GDM1 (cell line): ENCODE data around the gene CLRN1.

Experiments
- DNase-seq: peaks from one replicate; lab custom pipeline; 2025; lab: John Stamatoyannopoulos, UW

CLRN1 gene

DNA sequence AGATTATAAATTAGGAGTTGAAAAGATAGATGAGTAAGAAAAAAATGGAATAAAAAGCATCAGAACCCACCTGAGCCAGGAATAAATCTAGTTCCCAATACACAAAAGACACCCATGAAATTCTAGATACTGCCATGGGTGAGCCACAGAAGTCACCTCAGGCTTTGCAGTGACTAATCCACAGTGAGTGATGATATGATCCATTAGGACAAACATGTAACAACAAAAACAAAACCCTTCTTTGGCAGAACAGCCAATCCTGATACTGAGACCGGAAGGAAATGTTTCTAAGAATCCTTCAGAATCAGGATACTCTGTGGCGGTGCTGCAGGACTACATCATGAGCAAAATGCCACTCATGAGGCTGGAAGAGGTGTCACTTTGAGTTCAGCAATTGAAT, 52.3 kb downstream of the CLRN1 start:
- no peak for DNase-seq

DNA sequence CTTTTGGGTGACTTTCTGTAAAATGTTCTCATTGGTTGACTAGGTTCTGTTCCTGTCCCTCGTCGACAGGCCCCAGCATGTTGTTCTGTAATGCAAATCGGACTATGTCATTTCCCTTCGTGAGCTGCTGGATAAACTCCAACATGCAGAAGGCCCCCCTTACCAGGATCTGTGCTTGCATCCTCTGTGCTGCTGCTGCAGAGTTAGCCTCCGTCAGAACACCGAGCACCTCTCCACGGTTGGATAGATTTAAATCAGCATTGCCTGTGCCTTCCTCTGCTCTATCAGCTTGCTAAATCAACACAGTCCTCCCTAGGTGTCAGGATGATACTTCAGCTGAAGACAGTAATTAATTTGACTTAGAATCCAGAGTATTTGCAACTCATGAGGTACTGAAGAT, 54.6 kb downstream of the CLRN1 start:
- DNase-seq: no peak

DNA sequence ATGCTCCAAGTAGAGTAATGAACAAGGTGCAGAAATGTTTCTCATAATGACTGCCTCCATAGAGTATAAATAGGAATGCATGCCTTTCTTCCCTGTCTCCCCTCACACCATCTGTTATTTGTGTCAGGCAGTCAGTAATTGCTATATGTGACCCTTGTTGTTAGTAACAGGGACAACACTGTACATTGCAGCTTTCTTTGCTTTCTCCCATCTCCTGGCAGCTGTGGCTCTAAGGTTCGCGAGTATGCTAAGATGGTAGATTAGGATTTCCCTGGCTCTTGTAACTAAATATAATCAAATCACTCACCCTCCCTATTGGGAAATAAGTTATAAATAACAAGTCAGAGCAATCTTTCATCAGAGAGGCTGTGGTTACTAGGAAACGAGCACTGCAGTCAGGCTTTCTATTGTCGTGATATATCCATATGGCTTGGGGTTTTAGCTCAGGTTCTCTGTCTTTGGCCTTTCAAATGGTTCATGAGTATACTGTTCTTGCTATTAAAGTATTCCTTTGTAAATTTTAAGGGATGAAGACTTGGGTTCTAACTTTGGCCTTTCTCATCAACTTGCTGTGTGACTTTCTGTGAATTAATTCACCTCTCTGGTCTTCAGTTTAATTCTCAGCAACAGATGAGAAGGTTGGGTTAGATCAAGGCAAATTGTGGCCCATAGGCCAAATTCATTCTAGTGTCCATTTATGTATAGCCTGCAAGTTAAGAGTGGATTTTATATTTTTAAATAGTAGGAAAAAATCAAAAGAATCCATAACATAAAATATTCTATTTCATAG, 59.2 kb downstream of the CLRN1 start:
- DNase-seq: no peak

DNA sequence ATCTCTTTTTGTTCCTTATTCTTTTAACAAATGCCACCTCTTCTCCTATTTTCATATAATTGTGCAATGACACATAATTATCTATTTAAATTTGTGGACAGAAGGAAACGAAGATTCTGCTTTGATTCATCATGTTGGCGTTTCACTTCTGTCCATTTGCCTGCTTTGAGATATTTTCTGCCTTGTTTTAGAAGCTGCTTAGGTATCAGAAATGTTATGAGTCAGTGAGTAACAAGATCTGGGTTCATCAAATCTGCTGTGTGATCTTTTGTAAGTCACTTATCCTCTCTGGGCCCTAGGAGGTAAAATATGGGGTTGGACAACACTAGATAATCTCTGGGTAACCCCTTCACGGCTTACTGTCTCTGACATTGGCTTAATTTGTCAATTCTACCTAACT, 60.0 kb downstream of the CLRN1 start:
- no peak for DNase-seq

DNA sequence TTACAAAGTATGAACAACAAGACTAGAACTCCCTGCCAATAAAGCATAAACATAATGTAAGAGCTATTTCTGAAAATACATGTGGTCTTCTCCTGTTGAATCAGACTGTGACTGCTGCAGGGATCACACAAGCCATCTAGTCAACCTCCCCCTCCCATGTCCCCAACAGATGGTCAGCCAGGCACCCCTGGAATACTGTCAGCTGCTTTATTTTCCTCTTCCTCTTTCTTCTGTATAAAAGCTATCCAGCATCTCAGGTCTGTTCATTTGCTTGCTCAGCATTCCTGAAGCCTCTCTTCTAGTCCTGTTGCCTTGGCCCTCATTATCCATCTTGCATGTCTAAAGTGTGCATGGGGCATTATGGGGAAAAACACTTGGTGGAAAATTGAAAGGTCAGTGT, 60.8 kb downstream of the CLRN1 start:
- no peak for DNase-seq

DNA sequence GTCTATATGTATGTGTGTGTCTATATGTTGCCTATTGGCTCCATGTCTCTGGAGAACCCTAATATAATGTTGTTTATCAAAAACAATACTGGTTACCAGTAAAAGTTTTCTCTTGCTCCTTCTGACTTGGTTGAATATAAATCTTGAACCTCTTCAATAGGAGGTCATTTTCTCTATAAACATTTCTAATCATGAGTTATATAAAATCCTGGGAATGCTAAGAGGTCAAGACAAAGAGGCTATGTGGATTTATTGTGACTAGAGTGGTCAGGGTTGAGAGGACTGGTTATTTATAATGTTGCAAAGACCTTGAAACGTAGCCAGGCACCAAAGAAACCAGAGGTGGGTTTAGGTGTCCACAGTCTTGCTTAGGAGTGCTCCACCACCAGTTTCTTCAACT, 66.1 kb downstream of the CLRN1 start:
- no peak for DNase-seq

DNA sequence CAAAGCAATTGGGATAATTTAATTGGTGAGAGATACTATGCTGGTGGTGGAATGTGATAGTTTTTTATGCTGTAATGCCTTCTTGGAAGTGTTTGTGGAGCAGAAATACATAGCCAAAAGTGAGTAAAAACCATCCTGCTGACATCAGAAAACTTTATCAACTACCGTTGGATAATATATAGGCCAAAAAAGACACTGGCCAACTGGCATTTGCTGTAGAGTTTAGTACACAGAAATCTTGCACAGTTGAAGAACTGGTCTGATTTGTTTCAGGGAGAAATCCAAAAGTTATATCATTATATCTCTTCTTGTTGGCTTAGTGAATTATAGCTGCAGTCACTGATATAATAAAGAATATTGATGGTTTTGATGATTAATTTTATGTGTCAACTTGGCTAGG, 66.8 kb downstream of the CLRN1 start:
- no peak for DNase-seq

DNA sequence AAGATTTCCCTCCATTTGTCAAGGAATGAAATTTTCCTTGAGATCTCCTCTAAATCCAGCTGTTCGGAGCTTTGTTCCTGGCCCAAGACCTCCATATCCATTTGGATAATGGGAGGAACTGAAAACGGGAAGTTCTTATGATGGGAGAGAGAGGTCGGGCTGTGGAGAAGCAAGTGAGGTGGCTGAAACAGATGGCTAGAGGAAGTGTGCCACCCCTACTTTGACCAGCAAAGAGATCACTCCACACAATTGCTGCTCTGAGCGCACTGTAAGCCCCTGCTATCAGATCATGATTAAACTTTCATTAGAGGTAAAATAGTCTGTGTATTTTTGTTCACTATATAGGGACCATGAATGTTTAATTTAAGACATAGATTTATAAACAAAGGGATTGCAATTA, 67.2 kb downstream of the CLRN1 start, which contains the start of gene MINDY4B:
Gene MINDY4B (minus strand): TSS at position 101 of the 400 bp plus-strand sequence. CDS start 0 bp downstream, at position 101.
- no peak for DNase-seq

DNA sequence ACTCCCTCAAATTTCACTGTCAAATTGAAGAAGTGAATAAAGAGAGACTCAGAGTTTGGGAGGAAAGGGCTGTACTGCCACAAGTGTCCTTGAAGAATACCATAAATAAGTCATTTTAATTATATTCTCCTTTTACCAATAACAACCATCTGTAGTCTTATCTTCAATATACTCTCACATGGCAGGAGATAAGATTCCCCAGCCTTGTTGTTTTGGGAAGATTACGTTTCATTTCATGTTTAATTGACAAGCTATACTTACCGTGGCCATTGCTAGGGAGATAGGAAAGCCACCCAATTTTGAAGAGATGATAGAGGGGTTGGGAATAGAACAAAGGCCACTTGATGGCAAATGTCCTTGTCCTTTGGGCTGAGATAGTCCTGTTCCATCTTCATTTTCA, 69.5 kb downstream of the CLRN1 start:
- no peak for DNase-seq

DNA sequence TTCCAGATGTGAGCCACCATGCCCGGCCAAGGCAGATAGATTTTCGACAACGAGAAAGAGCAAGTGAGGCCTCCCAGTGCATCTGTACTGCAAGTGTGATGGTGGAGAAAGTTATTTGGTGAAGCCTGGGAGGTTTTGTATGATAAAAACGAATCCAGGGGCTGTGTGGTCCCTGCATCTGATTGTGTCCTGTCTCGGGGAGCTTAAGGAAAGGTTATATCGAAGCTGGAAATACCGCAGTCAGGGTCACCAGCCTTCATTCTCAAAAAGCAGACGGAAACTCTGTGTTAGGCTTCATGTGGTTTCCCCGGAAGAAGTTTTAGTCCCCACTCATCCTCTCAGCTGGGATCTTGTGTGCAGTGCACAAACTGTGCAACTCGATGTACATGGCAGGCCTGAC, 70.7 kb downstream of the CLRN1 start:
- no peak for DNase-seq

DNA sequence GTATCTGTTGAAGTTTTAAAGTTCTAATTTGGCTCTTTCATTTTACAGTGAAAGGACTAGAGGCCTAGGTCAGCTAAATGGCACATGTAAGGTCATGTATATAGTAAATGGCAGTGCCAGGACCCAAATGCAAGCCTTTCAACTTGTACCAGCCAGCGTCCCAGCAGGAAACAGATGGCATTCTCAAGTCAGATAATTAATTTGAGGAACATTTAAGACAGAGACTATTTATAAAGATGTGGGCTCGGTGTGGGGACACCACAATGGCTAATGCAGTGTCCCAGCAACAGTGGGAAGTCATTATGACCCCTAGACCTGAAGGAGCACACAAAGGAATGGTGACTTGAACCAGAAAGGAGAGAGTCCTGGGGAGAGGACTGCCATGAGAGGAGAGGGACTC, 73.4 kb downstream of the CLRN1 start:
- peak; percentile 61 for DNase-seq

DNA sequence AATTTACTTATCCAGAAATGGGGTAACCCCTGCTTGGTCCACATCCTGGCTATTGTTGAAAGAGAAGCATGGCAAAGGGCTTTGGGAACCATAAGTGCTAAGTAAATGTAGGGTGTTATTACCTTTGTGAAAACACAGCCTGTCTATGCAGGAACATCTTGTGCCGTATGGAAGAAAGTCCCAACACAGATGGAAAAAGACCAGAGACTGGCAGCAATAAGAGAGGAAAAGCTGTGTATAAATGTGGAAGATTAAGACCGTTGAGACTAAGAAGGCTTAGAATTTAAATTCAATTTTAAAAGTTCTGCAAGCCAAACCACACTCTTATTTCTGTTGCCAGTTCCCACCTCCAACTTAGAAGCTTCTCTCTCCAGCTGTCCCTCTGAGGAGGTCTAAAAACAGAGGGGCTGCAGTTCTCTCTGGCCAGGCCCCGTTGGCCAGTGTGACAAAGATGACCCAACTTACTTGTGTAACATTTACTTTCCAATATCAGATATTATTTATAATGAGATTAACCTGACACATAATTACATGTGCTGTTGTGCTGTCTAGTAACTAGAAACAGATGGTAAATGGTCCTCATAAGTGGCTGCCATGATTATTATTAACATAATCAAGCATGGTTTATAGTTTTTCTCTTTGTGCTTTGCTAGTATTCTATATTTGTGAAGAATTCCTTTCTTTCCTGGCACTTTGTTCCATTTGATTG, 74.3 kb downstream of the CLRN1 start:
- DNase-seq: no peak

DNA sequence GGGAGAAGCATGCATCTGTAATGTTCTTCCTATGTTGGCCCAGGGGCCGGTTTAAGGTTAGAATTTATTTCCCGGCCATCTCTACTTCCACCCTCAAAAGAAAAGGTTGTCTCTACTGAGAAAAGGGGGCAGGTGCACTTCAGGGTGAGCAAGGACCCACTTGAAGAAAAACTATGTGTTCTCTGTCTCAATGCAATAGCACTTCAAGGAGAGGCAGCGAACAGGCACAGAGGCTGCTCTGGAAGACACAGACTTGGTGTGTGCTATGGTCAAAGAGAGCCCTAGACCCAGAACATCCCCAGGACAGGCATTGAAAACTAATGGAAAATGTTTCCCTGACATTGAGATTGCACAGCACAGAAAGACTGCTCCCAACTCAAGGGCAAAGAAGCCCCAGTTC, 74.9 kb downstream of the CLRN1 start:
- DNase-seq: no peak

DNA sequence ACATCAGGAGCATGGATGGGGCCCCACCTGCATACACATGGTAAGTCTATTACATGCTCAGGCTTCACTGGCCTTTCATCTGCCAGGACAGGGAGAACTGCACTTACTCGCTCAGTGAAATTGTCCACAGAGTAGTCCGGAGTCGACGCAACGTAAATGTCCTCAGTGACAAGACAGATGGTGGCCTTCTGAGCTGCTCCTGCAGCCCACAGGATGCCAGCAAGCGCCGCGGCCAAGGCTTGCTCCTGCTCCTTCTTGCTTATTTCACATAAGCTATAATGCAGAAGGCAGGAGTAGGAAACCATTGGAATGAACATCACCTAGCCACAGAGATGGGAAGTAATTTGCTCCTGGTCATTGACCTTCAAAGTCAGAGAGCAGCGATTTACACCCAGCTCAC, 81.7 kb downstream of the CLRN1 start:
- DNase-seq: no peak

DNA sequence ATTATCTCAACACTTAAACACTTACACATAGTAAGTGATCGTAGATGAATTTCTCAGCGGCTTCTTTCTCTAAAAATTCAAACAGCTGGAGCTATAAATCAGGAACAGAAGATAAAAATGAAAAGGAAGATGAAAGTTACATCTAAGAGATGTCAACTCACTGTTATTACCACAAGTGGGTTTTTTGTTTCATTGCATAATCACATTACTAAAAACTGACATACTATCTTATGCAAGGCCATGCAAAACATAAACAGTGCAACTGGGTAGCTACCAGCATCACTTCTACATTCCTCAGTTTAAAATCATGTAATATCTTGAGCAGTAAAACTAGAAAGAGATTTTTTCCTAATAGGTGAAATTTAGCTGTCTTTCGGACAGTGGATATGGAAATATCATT, 82.2 kb downstream of the CLRN1 start:
- DNase-seq: no peak

DNA sequence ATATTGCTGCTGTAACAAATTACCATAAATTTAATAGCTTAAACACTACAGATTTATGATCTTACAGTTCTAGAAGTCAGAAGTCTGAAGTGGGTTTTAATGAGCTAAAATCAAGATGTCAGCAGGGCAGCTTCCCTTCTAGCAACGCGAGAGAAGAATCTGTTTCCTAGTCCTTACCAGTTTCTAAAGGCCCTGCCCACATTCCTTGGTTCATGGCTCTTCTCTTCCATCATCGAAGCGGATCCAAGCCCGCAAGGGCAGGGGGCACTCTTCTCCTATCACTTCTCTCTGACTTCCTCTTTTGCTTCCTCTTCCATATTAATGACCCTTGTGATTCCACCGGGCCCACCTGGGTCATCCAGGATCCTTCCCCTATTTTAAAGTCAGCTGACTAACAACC, 83.4 kb downstream of the CLRN1 start:
- DNase-seq: no peak

DNA sequence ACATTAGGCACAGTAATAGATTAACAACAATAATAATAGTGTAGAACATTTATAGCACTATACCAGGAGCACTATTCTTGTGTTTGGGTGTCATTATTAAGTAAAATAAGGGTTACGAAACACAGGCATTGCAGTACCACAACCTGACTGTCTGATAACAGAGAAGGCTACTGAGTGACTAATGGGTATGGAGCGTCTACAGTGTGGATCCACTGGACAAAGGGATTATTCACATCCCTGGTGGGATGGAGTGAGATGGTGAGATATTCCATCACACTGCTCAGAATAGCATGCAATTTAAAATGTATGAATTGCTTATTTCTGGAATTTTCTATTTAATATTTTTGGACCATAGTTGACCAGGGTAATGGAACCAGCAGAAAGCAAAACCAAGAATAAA, 85.5 kb downstream of the CLRN1 start:
- no peak for DNase-seq

DNA sequence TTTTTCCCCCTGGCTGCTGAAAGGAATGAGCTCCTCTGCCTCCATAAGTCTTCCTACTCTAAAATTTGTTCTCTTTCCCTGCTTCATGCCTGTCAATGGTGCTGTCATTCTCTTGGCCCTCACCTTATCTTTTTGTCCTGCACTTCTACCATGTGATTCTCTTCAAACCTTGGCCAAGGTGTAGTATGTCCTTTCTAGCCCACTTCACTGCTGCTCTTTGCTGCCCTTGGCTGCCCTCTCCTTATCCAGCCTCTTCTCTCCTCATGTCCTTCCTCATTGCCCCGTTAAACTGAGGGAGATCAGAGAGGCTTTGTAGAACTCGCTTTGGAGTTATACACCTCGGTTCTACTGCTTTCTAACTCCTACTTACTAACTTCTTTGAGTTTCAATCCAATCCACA, 87.0 kb downstream of the CLRN1 start:
- DNase-seq: no peak

DNA sequence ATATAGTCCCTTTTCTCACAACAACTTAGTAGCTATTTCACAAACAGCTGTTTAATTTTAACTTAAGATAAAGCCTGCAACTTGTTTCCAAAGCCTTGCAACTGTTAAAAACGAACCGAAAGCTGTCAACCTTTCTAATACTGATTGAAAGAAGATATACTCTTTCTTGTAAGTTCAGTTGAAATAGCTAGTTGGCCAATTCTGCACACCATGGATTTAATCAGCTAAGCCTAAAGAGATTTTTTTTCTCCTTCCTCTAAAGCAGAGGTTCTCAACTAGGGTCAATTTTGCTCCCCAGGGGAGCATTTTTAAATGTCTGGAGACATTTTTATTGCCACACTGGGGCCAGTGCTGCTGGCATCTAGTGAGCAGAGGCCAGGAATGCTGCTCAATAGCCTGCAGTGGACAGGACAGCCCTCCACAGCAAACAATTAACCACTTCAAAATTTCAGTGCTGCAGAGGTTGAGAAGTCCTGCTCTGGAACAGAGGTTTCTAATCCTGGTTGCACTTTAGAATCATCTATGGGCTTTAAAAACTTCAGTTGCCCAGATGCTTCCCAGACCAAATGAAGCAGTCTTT, 93.4 kb downstream of the CLRN1 start:
- DNase-seq: no peak

DNA sequence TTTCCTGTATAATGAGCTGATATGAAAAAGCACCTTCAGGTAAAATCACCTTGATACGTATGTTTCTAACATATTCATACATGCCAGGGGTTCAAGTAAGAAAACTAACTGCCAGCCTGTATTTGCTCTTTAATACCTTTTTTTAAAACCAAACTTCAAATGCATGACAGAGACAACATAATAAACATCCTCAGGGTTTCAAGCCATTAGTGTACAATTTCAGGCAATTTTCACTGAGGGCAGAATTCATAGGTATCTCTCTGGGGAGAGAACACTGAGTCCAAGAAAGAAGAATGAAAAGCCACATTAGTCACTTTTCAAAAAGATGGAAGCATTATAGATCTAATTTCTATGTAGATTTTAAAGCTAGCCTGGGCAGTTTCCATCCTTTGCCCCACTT, 94.2 kb downstream of the CLRN1 start:
- no peak for DNase-seq

DNA sequence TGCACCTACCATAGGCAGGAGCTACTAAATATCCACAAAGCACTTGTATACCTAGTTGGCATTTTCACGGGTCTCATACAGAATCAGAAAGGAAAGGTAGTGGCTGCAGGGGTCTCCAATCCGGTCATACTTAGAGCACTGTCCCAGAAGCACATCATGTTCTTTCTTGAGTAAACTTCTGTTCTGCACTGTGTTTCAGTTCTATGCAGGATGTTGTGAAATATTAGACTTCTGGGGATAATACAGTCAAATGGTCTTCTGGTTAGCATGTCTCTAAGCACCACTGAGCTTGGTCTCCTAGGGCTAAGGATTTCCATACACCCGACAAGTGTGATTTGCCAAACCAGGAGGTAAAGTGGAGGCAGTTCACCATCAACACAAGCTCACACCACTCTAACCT, 95.2 kb downstream of the CLRN1 start:
- no peak for DNase-seq

DNA sequence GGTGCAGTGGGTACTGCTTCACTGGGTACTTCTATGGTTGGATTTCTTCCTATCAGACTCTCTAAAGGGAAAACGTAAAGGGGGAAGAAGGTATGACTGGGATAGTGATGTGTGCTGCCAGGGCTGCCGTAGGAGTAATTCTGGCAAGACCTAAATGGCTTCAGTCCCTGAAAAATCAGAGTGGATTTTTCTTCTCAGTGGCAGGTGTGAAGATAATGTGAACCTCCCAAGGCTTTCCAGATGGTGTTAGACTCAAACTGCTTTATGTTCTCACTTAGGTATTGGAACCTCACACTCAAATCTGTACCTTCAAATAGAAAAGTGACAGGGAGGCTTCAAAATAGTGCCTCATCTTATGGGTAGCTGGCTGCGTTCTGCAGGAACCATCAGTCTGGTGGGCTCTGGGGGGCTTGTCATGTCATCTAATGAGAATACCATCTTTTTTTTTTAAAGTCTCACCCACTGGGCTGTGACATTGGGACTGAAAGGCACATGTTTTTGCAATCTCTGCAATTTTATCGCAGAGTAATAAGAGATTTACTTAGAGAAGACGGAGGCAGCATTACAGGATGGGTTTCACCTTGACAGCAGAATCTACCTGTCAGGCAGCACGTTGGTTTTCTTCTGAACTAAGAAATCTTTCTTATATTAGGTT, 95.8 kb downstream of the CLRN1 start:
- no peak for DNase-seq
